CD4-positive, alpha-beta T cell treated with Interleukin-15 for 4 hours (primary cell): Measurements from ENCODE around the gene OR9K2.
A peak's percentile ranks its signal among the peaks of the same experiment; 100 is the strongest.
"Not testable (repeated sequence)": the region's sequence is repeated elsewhere in the genome, so short reads cannot be mapped to it uniquely, and the experiment has no call there.

Experiments
- DNase-seq: peaks from one replicate; pipeline ENCODE4 v3.0.0-alpha.2; 2020; ENCODE audit warnings: low spot score

Gene OR9K2

GRCh38 chr12:55126106-55126505 lies at the start of gene OR9K2:
Gene OR9K2 (plus strand): TSS chr12:55126406. CDS start chr12:55129835, 3,429 bp downstream.
- DNase-seq, result no peak

GRCh38 chr12:55092579-55092978 lies 33.6 kb upstream of the OR9K2 start:
- DNase-seq, result no peak

GRCh38 chr12:55112378-55112875 lies 13.8 kb upstream of the OR9K2 start:
- DNase-seq, result no peak

GRCh38 chr12:55116152-55116551 lies 10.1 kb upstream of the OR9K2 start:
- no peak for DNase-seq

GRCh38 chr12:55132816-55133215 lies 6.6 kb downstream of the OR9K2 start:
- DNase-seq, result no peak

- DNase-seq, result peak; percentile 35
Measured at GRCh38 chr12:55142669-55143565, 16.7 kb downstream of the OR9K2 start.

GRCh38 chr12:55143566-55143870 lies 17.3 kb downstream of the OR9K2 start:
- DNase-seq, result no peak

GRCh38 chr12:55167010-55167640 lies 40.9 kb downstream of the OR9K2 start:
- not testable (repeated sequence) for DNase-seq

- DNase-seq, result no peak
Measured at GRCh38 chr12:55171445-55171844, 45.2 kb downstream of the OR9K2 start.

GRCh38 chr12:55171846-55172245 lies 45.6 kb downstream of the OR9K2 start:
- DNase-seq, result not testable (repeated sequence)

- no peak for DNase-seq
Measured at GRCh38 chr12:55172686-55173085, 46.5 kb downstream of the OR9K2 start.

GRCh38 chr12:55173456-55173855 lies 47.2 kb downstream of the OR9K2 start:
- no peak for DNase-seq
